GM21723 (cell line): ENCODE data around the gene OLFM1.
"Not testable (repeated sequence)": the region's sequence is repeated elsewhere in the genome, so short reads cannot be mapped to it uniquely, and the experiment has no call there.

Source experiments
- ATAC-seq: cut with Tn5 transposase; IDR thresholded peaks from one replicate; pipeline ENCODE4 v1.9.1; 2021; ENCODE audit warnings: mild to moderate bottlenecking, moderate library complexity; ENCODE audit not compliant: unreplicated experiment

OLFM1 gene

GRCh38 chr9:135056541-135056940 lies 30.9 kb upstream of the OLFM1 start:
- no peak for ATAC-seq

- no peak for ATAC-seq
Observed at GRCh38 chr9:135060461-135061116, 26.9 kb upstream of the OLFM1 start.

DNA sequence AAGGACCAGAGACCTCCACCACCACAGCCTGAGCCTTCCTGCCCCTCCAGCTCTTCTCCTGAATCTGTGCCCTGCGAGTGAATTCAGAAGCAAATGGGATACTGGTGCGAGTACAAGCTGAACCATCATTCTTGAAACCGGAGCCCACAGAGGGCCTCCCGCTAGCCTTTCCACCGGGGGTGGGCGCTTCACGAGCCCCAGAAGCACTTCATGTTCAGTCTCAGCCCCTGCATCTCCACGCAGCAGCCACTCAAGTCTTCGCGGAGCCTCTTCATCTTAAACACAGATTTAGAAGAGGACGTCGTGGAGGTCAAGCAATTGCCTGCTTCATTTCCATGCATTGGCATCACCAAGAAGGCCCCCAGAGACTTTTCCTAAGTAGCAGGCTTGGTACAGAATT lies 26.0 kb upstream of the OLFM1 start:
- ATAC-seq: no peak

DNA sequence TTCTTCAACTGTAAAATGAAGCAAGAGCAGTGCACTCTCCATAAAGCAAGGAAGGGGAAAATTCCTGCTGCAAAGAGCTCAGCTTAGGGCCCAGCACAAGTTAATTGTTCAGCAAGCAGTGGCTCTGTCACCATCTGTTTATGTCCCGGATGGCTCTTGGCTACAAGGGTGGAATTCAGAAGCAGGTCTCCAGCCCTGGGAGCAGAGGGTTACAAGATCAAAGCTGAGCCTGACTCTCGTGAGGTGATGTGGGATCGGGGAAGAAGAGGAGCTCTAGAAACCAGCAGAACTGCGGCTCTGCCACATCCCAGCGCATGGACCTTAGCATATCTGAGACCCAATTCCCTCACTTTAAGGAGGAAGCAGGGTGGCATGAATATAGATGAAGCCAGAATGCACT lies 25.2 kb upstream of the OLFM1 start:
- ATAC-seq: no peak

DNA sequence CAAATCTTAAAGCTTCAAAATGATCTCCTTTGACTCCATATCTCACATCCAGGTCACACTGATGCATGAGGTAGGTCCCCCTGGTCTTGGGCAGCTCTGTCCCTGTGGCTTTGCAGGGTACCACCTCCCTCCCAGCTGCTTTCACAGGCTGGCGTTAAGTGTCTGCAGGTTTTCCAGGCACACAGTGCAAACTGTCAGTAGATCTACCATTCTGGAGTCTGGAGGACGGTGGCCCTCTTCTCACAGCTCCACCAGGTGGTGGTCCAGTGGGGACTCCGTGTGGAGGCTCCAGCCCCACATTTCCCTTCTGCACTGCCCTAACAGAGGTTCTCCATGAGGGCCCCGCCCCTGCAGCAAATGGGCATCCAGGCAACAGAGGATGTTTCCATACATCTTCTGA lies 24.0 kb upstream of the OLFM1 start:
- ATAC-seq: not testable (repeated sequence)

DNA sequence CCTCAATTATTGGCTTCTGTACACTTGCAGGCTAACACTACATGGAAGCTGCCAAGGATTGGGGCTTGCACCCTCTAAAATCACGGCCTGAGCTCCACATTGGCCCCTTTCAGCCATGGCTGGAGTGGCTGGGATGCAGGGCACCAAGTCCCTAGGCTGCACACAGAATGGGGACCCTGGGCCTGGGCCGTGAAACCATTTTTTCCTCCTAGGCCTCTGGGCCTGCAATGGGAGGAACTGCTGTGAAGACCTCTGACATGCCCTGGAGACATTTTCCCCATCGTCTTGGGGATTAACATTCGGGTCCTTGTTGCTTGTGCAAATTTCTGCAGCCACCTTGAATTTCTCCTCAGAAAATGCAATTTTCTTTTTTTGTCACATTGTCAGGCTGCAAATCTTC lies 23.6 kb upstream of the OLFM1 start:
- ATAC-seq: not testable (repeated sequence)

- ATAC-seq: no peak
Observed at GRCh38 chr9:135065151-135065550, 22.3 kb upstream of the OLFM1 start.

DNA sequence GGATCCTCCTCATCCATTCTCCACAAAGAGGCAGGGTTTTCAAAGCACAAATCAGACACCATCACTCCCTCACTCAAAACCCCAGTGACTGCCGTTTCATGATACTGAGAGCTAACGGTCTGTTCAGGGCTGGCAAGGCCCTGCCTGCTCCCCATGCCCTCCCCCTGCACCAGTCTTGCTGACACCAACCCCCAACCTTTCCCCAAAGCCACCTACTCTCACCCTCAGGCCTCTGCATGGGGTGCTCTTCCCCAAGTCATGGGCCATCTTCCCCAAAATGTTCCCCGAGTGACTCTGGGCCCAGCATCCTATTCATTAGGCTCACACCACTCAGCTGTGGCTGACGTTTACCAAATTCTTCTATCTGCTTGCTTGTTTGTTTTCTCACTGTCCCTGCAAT lies 21.7 kb upstream of the OLFM1 start:
- no peak for ATAC-seq

DNA sequence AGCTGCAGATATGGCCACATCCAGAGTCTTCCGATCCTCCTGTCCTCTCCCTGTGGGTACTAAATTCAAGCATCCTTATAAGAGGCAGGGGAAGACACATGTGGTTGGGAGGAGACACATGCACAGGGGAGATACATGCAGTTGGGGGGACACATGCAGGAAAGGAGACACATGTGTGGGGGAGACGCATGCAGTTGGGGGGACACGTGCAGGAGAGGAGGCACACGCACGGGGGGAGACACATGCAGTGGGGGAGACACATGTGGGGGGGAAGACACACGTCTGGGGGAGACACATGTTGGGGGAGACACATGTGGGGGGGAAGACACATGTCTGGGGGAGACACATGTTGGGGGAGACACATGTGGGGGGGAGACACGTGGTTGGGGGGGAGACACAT lies 21.2 kb upstream of the OLFM1 start:
- no peak for ATAC-seq

DNA sequence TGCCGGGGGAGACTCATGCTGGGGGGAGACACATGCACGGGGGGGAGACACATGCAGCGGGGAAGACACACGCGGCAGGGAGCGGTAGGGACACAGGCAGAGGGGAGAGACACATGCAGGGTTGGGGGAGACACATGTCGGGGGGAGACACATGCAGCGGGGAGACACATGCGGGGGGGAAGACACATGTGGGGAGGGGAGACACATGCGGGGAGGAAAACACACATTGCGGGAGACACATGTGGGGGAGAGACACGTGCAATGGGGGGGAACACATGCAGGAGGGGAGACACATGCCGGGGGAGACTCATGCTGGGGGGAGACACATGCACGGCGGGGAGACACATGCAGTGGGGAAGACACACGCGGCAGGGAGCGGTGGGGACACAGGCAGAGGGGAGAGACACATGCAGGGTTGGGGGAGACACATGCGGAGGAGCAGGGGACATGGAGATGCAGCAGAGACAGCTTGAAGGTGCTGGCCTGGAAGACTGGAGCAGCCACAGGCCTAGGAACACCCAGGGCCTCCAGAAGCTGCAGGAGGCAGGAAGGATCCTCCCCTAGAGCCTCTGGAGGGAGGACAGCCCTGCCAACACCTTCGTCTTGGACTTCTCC lies 20.3 kb upstream of the OLFM1 start:
- ATAC-seq: no peak

DNA sequence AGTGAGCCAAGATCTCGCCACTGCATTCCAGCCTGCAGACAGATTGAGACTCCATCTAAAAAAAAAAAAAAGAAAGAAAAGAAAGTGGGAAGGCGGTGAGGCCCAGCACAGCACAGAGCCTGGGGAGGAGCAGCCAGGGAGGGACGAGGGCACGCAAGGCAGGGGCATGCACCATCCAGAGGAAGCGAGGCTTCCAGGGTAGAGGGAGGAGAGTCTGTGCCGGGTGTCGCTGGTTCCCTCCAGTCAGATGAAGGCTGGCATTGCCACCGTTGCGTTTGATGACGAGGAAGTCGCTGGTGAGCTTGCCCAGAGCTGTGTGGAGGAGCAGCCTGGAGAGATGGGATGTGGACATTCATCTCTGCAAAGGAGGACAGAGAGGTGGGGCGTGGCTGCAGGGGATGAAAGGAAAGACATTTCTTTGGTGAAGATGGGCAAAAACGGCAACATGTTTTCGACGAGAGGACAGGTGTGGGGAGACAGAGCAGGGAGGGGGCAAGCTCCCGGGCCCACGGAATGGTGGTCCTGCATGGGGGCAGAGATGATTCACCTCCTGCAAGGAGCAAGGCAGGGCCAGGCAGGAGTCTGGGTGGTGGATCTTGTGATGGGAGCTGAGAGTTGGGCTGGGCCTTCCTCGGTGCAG lies 18.6 kb upstream of the OLFM1 start:
- no peak for ATAC-seq

DNA sequence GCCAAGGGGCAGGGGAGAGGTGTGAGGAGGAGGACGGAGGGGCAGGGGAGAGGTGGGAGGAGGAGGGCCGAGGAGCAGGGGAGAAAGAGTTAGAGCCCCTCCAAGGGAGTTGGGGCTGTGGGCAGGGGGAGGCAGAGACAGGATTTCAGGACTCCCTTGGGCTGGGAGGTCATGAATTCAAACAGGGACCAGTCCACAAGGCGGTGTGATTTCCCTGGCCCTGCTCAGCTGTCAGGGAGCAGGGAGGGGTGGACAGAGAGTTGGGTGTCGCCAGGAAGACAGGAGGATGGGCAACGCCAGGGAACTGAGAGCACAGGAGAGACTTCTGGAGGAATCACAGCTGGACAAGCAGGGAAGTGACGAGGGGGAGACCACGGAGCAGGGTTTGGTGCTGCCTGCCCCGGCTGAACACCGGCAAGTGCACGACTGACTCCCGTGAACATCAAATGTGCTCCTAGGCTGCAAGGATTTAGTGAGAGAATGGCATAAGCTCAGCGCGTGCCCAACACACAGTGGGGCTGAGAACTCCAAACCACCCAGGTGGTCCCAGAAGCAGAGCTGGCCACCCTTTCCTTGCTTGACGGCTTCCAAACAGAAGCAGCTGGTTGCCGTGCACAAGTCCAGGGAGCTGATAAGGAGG lies 17.8 kb upstream of the OLFM1 start:
- no peak for ATAC-seq

GRCh38 chr9:135070198-135070951 lies 17.1 kb upstream of the OLFM1 start:
- no peak for ATAC-seq

- ATAC-seq: no peak
Observed at GRCh38 chr9:135070964-135071735, 16.3 kb upstream of the OLFM1 start.

DNA sequence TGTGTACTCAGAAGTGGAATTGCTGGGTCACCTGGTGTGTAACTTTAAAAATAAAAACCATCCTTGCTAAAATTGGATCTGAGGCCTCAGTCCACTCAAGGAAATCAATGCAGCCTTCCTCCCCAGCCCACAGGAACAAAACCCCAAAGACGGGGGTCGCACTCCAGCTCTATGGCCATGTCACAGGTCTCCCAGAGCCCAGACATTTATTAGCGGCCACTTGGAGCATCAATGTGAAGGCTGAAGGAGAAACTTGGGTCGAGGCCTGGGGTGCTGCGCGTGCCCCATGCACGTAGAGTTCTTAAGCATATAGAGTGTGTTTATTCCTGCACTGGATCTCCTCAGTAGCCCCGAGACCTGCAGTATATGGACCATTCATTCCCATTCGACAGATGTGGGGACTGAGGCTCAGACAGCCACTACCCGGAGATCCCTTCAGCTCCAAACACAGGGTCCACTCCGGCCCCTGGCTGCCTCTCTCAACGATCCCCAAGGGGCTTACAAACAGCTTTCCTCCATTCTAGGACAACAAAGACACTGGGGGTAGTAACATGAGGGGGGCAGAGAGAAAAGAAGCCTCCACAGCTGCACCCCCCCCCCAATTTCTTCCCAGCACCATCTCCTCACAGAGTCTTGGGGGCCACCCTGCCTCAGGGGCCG lies 14.3 kb upstream of the OLFM1 start:
- ATAC-seq: no peak

DNA sequence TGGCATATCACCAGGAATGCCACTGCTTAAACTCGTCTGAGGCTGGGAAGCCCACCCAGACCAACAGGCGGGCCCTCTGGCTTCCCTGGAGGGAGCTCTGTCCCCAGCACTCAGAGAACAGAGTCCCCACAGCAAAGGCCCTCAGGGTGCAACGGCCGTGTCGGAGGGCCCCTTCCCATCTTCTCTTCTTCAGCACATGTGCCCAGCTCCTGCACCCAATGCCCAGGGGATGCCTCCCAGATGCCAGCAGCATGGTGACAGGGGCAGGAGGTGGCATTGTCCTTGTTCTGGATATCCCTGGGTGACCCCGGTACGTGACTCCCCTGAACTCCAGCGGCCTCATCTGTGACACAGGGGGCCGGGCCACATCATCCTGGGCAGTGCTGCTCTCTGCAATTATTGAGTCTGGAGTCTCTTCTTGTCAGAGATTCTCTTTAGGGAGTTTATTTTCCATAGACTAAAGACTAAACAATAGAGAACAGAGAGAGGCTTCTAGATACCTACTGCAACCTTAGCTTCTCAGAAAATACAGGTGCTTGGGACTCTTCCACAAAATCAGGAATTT lies 13.6 kb upstream of the OLFM1 start:
- no peak for ATAC-seq

- ATAC-seq: no peak
Observed at GRCh38 chr9:135074354-135075233, 12.9 kb upstream of the OLFM1 start.

DNA sequence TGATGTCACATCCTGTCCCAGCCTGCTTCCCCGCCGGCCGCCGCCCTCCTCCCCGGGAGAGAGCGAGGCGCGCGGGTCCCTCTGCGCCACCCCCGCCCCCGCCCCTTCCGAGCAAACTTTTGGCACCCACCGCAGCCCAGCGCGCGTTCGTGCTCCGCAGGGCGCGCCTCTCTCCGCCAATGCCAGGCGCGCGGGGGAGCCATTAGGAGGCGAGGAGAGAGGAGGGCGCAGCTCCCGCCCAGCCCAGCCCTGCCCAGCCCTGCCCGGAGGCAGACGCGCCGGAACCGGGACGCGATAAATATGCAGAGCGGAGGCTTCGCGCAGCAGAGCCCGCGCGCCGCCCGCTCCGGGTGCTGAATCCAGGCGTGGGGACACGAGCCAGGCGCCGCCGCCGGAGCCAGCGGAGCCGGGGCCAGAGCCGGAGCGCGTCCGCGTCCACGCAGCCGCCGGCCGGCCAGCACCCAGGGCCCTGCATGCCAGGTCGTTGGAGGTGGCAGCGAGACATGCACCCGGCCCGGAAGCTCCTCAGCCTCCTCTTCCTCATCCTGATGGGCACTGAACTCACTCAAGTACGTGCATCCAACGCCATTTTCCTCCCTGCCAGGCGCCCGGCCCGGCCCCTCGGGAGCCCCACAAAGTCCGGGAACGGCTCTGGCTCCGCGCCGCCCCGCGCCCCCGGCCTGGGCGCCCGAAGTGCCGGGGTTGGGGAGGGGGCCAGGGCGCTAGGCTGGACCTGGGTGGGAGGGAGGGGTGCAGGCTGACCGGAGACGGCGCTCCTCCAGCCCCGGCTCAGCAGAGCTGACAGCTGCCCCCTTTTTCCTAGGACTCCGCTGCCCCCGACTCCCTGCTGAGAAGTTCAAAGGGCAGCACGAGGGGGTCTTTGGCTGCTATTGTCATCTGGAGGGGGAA lies 12.0 kb upstream of the OLFM1 start:
- ATAC-seq: no peak
